ENCODE results near the gene SLC5A10.

SLC5A10 gene

DNA sequence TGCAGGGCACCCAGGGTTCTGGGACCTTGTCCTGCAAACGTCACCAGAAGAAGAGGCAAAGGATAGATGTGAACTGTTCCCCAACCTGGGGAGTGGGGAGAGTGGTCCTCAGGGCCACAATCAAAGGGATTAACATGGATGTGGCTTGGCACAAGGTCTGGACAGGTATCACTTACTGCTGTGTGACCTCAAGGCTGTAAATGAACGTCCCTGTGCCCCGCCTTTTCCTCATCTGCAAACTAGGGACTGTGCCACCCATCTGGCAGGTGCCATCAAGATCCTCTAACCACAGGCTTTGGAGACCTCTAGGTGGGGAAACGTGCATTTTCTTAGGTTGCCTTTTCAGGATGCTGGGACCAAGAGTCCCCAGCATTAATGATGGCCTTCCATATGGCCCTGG, 25.1 kb downstream of the SLC5A10 start:
- Histone ChIP-seq H3K4me3 (no peak overlapping the region), H3K9me3 (no peaks in the 10 kb centered on the region), H3K36me3 (peaks cover 15 to 45% (median 17%) of the 10 kb centered on the region in 3 donors), H3K27ac (no peak overlapping the region), H3K4me1 (no peaks in the 10 kb centered on the region), H3K27me3 (no peaks in the 10 kb centered on the region)
- TF ChIP-seq CTCF (IDR thresholded peaks at IDR 0.05) = no peak
- no peak for DNase-seq
- intact Hi-C loops (cut with DNase I; ENCODE audit: low total_unique reads) = no loop called here

DNA sequence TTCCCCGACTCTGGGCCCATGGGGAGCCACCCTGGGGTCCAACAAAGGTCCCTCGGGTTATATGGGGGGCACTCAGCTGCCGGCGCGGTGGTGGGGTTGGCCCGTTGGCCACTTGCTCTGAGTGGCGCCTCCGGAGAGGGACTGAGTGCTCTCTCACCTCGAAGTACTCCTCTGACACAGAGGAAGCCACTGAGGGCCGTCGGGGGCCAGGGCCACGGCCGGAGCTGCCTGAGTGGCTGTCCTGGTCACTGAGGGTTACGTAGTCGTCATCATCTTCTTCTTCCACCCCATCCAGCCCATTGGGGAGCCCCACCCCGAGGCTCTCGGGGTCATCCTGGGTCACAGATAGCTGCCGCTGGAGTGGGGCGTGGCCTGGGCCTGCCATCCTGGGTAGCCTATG, 25.7 kb downstream of the SLC5A10 start:
- H3K36me3 ChIP-seq = peaks cover 15 to 42% (median 17%) of the 10 kb centered on the region in 3 donors
- no peak for TF ChIP-seq CTCF (IDR thresholded peaks at IDR 0.05)
- no peaks in the 10 kb centered on the region for H3K27me3 ChIP-seq
- H3K9me3 ChIP-seq = no peaks in the 10 kb centered on the region
- no peak for DNase-seq
- no peak overlapping the region for H3K27ac ChIP-seq
- intact Hi-C loops (cut with DNase I; ENCODE audit: low total_unique reads) = no loop called here
- H3K4me1 ChIP-seq = no peaks in the 10 kb centered on the region
- no peak overlapping the region for H3K4me3 ChIP-seq

DNA sequence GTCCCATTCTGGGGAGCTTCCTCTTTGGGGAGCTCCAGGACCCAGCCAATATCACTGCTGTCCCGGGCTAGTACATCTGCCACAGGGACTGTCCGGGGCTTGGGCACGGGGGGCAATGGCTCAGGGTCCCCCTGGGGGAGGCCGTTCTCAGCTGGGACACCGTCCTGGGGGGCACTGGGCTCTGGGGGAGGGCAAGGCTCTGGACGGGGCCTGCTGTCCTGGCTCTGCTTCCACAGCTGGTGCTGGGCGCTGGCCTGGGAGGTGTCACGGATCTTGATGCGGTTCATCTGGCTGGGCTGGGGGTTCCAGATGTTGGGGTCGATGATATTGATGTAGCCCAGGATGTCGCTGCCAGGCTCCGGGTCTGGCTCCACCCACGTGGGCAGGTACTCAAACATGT, 26.1 kb downstream of the SLC5A10 start:
- H3K27ac ChIP-seq = no peak overlapping the region
- no peaks in the 10 kb centered on the region for H3K9me3 ChIP-seq
- DNase-seq = no peak
- intact Hi-C loops (cut with DNase I; ENCODE audit: low total_unique reads) = no loop called here
- no peak for TF ChIP-seq CTCF (IDR thresholded peaks at IDR 0.05)
- H3K4me1 ChIP-seq = no peaks in the 10 kb centered on the region
- no peak overlapping the region for H3K4me3 ChIP-seq
- H3K36me3 ChIP-seq = peaks cover 15 to 42% (median 17%) of the 10 kb centered on the region in 3 donors
- no peaks in the 10 kb centered on the region for H3K27me3 ChIP-seq

DNA sequence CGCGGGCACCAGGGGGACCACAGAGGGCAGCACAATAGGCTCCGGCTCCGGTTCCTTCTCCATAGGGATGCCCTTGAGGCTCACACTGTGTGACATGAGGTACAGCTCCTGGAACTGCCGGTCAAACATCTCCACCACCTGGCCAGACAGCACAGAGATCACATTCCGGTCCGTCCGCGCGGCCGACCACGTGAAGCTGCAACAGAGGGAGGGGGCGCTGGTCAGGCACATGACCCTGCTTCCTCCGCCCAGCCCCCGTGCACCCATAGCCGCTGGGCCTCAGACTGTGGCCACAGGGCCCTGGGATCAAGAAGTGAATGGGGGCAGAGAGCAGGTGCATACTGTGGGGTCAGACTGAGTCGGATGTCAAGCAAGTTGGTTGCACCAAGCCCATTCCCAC, 26.7 kb downstream of the SLC5A10 start:
- DNase-seq = no peak
- Histone ChIP-seq H3K27me3 (no peaks in the 10 kb centered on the region), H3K4me3 (no peak overlapping the region), H3K9me3 (no peaks in the 10 kb centered on the region), H3K36me3 (peaks cover 15 to 44% (median 17%) of the 10 kb centered on the region in 3 donors), H3K4me1 (no peaks in the 10 kb centered on the region), H3K27ac (no peak overlapping the region)
- intact Hi-C loops (cut with DNase I; ENCODE audit: low total_unique reads) = no loop called here
- no peak for TF ChIP-seq CTCF (IDR thresholded peaks at IDR 0.05)

DNA sequence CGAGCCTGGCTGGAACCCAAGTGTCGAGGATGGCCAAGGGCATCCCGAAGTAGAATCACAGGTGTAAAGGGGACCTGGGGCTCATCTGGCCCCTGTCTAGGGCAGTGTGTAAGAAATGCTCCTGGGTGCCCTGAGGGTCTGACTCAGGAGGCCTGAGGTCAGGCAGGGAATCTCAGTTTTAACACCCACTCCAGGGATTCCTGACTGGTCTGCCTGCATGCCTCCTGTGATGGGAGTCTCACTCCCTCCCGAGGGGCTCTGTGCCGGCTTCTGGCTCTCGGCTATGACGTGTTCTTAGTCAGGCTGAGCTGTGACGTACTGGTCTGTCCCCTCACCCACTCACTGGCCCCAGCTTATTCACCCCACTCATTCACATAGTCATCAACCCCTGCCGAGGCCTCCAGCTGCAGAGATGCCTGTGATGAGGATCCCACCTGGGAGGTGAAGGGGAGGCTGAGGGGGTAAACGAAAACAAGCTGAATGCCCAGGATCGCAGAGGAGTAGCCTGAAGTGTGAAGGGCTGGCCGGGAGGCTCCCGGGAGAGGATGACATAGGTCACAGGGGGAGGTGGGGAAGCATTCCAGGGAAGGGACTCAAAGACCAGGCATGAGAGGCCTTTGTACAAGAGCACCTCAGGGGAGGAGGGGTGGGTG, 28.8 kb downstream of the SLC5A10 start:
- Histone ChIP-seq H3K9me3 (no peaks in the 10 kb centered on the region), H3K27me3 (no peaks in the 10 kb centered on the region), H3K27ac (no peak overlapping the region), H3K4me1 (no peaks in the 10 kb centered on the region), H3K36me3 (peaks cover 15 to 60% (median 17%) of the 10 kb centered on the region in 3 donors), H3K4me3 (no peak overlapping the region)
- DNase-seq = no peak
- no peak for TF ChIP-seq CTCF (IDR thresholded peaks at IDR 0.05)
- intact Hi-C loops (cut with DNase I; ENCODE audit: low total_unique reads) = no loop called here

- Histone ChIP-seq H3K27ac (no peak overlapping the region), H3K4me3 (no peak overlapping the region), H3K4me1 (no peaks in the 10 kb centered on the region), H3K9me3 (no peaks in the 10 kb centered on the region), H3K36me3 (peaks cover 15 to 60% (median 17%) of the 10 kb centered on the region in 3 donors), H3K27me3 (no peaks in the 10 kb centered on the region)
- intact Hi-C loops (cut with DNase I; ENCODE audit: low total_unique reads) = no loop called here
- DNase-seq = no peak
- no peak for TF ChIP-seq CTCF (IDR thresholded peaks at IDR 0.05)
Observed at GRCh38 chr17:18981335-18981641, 29.3 kb downstream of the SLC5A10 start.

Measured in tibial artery (tissue), 4 donors.